Frontal cortex (tissue), 4 donors: Measurements from ENCODE around the gene FGGY. TPM values are rescaled to one million over a fixed set of nuclear protein-coding genes. Genes with fewer than 3 reads are reported as not detected.
"Not testable (repeated sequence)": the region's sequence is repeated elsewhere in the genome, so short reads cannot be mapped to it uniquely, and the experiment has no call there.

Source experiments
- DNase-seq, 2 donors: peaks; one replicate each; pipeline ENCODE4 v3.0.0; 2012; ENCODE audit warnings: low spot score in 2 of 2
- FAIRE-seq: peaks from 2 replicates; lab custom pipeline; 2012; peaks lifted over from hg19 to GRCh38; lab: Jason Lieb, UNC
- total RNA-seq: library from RNA; depleted of rRNA; stranded (reverse); fragments of >200 nt; gene quantifications from one replicate; pipeline ENCODE4 v1.2.3, GENCODE V29; 2014
- donor health status: control.
- donor health status: control.
- donor health status: control.

FGGY gene
- total RNA-seq, 1 donor from 2014 or later = 27.3 TPM

DNA sequence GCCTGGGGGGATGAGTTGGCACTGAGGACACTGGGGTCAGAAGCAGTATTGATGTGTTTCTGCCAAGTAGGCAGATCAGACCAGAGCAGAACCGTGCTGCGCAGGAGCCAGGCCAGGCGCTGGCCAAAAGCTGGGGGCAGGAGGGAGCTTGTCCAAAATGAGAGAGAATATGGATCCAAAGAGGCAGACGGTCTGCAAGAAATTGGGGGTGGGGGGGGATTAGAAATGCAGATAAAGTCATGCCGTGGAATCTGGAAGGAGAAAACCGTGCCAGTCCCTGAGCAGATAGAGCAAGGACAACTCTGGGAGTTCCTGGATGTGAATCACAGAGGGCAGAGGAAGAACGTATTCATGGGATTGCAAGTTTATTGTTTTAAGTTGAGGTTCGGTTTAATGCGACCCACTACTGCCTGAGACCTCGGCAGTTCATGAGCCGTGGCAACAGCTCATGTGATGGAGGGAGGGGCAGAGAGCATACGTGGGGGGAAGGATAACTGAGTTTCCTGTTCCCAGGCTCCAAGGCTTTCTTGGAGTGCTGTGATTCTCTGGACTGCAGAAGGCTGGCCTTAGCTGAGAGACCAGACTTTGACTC lies 224.0 kb downstream of the FGGY start:
- FAIRE-seq = no peak
- no peak for DNase-seq

GRCh38 chr1:59521456-59521855 lies 224.6 kb downstream of the FGGY start:
- DNase-seq = no peak
- no peak for FAIRE-seq

DNA sequence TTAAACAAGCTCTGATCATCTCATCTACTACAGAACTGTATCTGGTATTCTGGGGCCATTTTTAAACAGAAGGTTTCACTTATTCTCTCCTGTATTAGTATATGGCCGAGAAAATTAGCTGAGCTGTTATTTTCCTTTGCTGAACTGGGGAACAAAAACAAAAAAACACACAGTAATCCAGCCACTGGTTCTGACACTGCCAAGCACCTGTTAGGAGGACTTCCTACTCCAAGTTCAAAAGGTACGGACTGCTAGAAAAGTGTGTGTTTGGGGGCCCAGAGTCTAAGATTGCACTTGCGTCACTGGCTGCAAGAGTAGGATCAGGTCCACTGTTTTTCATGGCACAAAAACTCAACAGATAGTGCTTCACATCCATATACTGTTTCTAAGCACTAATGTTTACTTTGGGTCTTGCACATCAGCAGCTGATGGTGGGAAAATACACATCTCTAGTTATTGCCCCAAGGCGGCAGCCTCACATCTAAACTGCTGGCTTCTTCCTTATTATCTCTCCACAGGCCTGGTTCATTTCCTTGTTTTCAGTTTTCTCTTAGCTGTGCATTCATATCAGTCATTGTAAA lies 226.1 kb downstream of the FGGY start:
- FAIRE-seq (no peak), DNase-seq (no peak)

DNA sequence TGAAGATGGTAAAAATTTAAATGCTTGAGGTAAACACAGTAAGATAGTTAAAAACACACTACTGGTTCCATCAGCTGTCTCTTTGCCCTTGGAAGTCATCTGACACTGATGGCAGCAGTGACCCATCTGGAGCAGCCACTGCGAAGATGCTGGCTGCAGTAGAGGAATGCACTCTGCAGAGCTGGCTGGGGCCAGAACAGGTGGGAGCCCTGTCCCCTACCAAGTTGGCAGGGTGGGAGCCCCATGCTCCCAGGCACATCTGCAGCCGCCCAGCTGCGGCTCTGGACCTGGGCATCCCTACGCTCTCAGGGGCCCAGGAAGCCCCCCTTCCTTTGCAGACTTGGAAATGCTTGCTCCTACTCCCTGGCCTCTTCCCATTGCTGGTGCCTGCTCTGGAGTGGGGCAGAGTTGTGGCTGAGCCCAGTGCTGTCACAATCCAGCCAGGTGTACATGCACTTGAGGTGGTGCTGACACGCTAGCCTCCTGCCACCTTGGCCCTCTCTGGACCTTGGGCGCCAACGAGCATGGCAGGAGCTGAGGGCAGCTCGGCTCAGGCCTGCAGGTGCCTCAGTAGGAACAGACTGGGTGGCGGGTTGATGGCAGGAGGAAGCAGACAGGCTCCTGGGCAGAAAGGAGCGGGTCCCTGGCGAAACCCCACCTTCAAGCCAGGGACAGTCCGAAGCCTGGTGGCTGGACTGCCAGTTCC lies 227.0 kb downstream of the FGGY start:
- DNase-seq = no peak
- FAIRE-seq = no peak

- no peak for FAIRE-seq
- DNase-seq = no peak
Measured at GRCh38 chr1:59526240-59526639, 229.3 kb downstream of the FGGY start.

- no peak for FAIRE-seq
- no peak for DNase-seq
Measured at GRCh38 chr1:59528471-59528870, 231.6 kb downstream of the FGGY start.

- DNase-seq = no peak
- FAIRE-seq = no peak
Measured at GRCh38 chr1:59528900-59529299, 232.0 kb downstream of the FGGY start.

- FAIRE-seq (no peak), DNase-seq (no peak)
Measured at GRCh38 chr1:59530119-59530518, 233.2 kb downstream of the FGGY start.

GRCh38 chr1:59532102-59532501 lies 235.2 kb downstream of the FGGY start:
- DNase-seq (no peak), FAIRE-seq (no peak)

DNA sequence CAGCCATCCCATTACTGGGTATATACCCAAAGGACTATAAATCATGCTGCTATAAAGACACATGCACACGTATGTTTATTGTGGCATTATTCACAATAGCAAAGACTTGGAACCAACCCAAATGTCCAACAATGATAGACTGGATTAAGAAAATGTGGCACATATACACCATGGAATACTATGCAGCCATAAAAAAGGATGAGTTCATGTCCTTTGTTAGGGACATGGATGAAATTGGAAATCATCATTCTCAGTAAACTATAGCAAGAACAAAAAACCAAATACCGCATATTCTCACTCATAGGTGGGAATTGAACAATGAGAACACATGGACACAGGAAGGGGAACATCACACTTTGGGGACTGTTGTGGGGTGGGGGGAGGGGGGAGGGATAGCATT lies 241.6 kb downstream of the FGGY start:
- FAIRE-seq, DNase-seq: not testable (repeated sequence)

DNA sequence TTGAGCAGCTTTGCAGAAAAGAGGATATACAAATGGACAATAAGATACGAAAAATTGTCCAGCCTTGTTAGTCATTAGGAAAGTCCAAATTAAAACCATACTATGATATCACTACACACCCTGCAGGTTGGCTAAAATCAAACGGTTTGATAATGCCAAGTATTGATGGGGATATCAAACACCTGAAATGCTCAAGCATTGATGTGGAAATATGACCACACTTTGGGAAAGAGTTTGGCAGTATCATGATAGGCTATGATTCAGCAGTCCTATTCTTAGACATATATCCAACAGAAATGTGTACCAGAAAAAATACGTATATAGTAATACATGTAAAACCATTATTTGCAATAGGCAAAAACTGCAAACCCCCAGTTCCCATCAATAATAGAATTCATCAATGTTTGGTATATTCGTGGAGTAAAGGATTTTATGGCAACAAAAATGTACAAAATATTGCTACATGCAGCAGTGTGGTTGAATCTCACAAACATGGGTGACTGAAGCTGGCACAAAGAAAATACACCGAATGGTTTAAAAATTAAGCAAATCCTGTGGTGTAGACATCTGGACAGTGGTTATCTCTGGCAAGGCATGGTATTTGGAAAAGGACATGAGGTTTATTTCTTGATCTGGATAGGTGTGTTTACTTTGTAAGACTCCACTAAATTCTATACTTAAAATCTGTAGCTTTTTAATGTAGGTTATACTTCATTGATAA lies 243.2 kb downstream of the FGGY start:
- DNase-seq = no peak
- FAIRE-seq = no peak

DNA sequence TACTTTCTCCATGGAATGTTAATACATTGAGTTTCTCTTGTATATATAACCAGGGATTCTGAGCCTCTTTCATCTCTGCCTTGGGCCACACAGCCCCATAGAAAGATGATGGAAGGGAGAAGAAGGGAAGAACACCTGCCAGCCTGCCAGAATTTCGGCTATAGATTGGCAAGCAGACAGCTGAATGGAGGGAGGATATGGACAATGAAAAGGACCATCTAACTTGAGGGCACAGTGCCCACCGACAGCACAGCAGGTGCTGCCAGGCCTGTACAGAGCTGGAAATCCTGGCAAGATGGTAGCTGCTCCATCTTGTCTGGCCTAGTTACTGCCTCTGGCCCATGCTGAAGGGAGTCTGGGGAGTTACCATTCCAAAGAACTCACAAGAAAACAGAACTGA lies 244.3 kb downstream of the FGGY start:
- FAIRE-seq (no peak), DNase-seq (no peak)

DNA sequence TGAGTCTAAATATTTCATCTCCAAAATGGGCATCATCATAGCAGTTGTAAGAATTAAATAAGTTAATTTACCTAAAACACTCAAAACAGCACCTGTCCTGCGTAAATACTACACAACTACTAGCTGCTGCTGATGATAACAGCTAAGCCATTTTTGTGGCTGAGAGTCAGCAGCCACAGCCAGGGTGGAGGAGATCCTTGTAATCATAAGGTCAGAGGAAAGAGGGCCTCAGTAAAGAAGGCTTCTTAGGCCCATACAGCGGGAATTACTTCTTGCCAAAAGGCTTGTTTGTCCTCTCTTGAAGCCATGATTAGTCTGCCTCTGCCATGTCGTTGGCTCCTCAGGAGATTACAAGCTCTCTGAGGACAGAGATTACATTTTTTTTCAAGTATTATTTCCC lies 245.0 kb downstream of the FGGY start:
- FAIRE-seq = no peak

GRCh38 chr1:59543211-59543668 lies 246.3 kb downstream of the FGGY start:
- no peak for FAIRE-seq
- DNase-seq = no peak

More for the DNA sequence above, 245.0 kb downstream of the FGGY start:
- DNase-seq = no peak

DNA sequence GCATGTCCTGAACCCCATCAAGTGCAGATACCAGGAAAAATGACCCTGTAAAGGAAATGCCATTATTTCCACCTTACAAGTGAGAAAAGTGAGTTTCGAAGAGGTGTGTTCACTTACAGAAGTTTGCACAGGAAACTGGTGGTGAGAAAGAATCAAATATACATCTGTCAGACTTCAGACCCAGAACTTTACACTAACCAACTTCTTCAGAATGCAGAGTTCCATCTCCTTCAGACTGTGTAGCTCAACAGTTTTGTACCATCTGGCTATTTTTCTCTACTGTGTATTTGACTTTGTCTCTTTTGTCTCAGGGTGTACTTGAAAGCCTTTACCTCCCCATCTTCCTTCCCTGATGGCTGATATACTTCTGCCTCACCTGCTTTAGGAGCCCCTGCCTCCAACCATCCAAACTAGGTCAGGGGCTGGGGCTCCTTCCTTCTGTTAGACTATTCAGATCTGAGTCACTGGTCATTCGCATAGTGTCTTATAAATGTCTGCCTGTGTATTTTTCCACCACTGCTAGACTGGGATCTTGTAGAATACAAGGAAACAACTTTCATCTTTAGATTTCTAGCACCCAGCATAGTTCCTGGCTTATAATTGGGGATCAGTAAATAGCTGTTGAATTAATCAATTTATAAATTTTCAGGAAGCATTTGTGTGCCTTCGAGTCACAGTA lies 247.9 kb downstream of the FGGY start:
- DNase-seq = no peak
- no peak for FAIRE-seq

GRCh38 chr1:59545830-59546229 lies 248.9 kb downstream of the FGGY start:
- FAIRE-seq = no peak
- DNase-seq = no peak

DNA sequence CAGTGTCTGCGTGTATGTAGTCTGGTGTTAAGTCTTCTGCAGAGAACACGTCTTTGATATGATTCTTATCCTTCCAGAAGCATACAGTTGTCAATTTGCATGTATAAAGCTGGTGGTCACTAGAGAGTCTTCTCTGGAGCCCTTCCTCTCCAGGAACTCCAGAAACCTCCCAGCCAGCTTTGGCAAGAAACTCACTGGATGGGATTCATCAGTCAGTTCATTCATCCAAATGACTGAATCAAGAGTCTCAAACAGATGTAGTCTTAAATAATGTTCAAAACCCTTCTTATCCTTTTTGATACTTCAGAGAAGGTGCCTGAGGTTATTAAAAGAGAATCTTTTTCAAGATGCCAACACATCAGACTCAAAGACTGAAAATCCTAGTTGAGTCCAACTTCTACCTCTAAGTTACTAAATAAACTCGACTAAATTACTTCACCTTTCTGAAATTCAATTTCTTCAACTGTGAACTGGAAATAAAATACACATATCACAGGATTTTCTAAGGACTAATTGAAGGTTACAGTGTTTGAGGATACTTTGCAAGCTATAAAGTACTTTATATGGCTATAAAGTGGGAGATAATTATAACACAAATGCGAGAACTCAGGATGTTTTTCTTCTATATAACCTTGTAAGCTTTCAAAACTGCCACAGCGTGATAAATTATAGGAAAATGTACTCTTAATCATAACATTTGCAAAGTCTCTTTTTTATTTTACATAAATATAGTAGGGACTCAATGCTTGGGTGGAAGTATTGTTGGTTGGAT lies 252.4 kb downstream of the FGGY start:
- DNase-seq = no peak
- no peak for FAIRE-seq

- FAIRE-seq = no peak
Measured at GRCh38 chr1:59549903-59550302, 253.0 kb downstream of the FGGY start.

DNA sequence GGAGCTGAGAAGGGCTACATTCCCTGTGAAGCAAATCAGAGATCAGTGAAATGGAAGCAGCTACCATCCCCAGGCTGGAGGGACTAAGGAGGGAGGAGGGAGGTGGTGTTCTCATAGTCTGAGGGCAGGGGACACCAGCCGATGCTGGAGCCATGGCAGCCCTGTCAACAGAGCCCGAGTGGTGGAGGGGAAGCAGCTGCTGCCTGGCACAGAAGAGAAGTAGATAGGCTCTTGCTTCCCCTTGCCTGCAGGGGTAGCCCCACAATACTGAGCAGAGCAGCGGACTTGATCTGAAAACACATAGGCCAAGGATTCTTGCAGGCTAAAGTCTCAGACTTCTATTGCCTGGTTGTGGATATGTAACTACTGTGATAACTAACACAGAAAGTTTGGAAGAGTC lies 255.1 kb downstream of the FGGY start:
- DNase-seq = no peak

More at GRCh38 chr1:59549903-59550302, 253.0 kb downstream of the FGGY start:
- no peak for DNase-seq

More for the DNA sequence above, 255.1 kb downstream of the FGGY start:
- no peak for FAIRE-seq
